Eye (tissue), 1 donor: ENCODE results near the gene MFSD6L.

Experiments used
- DNase-seq: peaks from one replicate; pipeline ENCODE4 v3.0.0-alpha.2; 2015

Gene MFSD6L

DNA sequence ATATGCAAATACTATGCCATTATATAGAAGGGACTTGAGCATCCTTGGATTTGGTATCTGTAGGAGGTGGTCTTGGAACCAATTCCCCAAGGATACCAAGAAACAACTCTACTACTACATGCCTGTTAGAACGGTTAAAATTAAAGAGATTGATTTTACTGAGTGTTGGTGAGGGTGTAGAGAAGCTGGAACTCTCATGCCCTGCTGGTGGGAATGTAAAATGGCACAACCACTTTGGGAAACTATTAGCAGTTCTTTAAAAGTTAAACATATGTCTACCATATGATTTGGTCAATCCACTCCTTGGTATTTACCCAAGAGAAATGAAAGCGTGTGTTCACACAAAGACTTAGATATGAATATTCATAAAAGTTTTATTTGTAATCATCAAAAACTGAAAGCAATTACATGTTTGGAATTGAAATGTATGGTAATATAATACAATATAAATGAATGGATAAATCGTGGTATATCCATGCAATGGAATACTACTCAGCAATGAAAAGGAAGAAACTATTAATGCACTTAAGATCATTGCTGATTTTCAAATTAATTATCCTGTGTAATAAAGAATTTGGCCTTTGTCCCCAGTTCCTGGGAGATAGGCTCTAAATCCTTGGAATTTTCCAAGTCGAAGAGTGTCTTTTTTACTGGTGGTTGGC lies 7.8 kb downstream of the MFSD6L start:
- no peak for DNase-seq

DNA sequence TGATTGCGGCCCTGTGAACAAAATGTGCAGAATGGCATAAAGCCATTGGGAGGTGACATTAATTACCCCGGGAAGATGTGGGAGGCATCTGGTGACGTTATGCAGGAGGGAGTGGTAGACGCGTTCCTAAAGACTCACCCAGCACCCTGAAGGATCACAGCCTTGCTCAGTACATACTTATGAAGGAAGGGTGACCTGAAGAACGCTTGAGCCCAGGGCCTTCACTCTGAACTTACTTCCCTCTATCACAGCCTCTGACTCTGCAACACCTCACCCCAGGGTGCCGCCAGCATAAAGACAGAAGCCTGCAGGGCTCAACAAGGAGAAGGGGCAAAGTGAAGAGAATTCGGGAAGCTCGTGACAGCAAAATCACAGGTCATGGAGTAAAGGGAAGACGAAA lies 9.4 kb downstream of the MFSD6L start:
- peak; percentile 19 for DNase-seq

DNA sequence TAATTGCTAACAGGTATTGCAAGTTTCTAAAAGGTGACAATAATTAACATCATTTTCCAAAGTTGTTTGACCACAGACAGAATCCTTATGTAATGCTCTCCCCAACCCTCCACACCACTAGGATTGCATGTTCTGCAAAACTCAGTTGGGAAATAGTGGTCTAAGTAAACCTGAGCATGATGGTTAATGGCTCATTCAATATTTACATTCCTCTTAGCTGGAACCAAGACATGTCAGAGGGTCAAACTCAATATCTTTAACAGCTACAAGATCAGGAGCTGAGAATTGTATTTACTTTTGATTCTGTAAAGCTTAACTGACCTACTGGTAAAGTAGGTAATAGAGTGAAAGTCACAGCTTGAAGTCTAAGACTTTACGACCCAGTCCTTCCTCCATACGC lies 10.2 kb downstream of the MFSD6L start:
- DNase-seq, result no peak

DNA sequence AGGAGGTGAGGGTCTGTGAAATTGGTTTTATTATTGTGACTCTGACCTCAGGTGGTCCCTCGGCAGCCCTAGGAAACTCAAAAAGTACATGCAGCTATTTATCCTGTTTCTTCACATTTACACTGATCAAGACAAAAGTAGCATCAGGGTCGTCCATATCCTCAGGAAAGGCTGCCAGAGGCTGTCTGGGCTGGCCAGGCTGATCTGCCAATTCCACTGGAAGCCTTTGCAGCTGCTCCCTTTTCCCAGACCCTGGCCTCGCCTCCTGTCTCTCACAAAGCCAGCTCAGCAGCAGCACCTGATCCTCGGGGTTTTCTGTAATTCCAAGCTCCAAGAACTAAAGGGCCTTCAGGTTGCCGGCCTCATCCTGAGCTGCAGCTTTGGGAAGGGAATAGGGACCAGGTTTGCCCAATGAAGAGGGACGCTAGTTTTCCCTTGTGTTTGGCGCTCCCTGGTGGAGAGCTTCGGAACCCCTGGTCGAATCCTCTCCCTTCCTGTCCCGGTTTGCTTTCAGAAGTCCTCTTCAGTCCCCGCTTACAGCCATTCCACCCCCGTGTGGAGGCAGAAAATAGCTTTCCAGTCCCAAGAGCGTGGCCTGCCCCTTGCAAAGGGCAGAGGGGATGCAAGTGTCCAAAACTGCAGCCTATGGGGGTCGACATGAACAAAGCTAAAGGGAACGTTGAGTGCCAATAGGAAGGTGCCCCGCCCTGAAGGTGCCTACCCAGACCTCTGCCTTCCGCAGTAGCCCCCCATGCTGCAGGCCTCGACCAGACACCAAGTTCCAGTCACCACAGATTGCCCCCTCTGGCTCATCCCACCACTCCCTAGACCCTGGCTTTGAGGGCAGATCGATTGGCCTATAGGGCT lies 13.4 kb downstream of the MFSD6L start:
- peak; percentile 91 for DNase-seq

DNA sequence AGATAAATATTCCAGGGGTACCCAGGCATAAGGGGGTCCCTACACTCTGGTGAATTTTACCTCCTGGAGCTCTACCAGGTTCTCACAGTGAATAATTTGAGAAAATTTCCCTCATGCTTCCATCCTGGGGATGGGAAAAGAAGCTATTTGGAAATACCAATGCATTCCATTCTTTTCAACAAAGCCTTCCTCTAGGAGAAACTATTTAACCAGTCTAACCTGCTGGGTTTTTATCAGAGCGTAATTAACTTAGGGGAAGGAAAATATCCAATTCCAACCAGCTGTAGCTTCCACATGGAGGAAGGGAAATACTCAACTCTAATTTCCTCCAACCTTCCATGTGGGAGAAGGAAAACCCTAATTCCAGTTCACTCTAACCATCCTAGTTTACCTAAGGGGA lies 17.0 kb downstream of the MFSD6L start:
- peak; percentile 14 for DNase-seq

DNA sequence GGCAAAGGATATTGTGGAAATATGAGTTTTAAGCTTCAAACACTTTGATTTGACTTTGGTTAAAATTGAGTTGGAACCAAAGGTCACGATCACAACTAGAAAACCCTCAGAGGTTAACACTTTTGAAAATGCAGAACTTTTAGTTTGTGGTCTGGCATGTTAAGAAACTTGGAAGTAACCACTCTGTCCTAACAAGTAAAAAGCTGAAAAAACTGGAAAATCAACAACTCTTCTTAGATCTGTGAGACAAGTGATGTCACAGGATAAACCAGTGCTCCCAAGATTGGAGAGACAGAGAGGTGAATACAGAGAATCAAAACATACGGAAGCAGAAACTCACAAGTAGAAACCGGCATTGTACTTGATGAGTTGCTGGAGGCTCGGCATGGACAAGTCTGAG lies 17.4 kb downstream of the MFSD6L start:
- DNase-seq, result peak; percentile 19

DNA sequence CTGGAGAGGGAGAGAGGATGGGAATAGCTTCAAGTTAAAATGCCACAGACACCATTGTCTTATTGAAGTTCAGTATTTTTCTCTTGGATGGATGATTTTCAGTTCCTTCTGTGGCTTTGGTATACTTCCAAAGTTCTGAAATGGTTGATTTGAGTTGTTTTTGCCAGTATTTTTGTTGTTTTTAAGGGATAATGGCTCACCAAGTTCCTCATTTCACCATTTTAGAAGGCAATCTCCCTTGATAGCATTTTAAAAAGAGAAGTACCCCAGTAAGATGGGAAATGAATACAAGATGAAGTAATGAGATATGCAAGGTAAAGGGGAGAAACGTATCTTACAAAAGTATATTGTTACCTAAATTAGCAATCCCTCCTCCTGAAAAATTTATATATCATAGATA lies 22.3 kb downstream of the MFSD6L start:
- DNase-seq, result no peak

DNA sequence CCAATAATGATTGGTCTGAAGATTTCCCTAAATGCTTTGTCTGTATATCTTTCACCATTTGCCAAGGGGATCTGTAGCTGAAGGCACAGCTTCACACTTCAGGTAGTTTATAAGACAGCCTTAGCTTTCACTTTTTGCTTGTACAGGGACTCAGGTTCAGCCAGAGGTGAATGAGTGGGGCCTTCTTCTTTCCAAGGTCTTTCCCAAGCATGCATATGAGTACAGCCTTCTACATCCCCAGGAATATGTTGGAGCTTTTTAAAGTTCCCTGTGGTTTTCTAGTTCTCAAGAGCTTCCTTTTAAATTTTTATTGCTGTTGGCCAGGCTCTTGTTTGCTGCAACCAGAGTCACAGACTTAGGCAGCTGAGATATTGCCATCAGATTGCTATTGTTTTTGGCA lies 22.9 kb downstream of the MFSD6L start:
- DNase-seq, result no peak

DNA sequence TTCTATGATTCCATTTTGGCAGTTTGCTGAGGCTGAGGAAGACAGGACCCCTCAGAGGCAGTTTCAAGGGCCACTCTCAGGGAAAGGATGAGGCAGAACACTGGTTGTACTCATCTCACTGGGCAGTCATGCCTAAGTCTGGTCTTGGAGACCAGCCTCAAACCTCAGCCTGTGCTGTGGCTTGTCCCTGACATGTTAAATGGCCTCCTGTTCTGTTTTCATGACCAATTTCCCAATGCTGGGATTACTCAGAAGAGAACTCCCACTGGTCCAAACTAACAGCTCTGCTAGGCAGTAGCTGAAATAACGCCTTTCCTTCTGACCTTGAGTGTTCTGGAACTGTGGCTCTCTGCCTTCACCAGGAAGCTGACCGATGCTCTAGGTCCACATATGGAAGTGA lies 32.4 kb downstream of the MFSD6L start:
- no peak for DNase-seq

DNA sequence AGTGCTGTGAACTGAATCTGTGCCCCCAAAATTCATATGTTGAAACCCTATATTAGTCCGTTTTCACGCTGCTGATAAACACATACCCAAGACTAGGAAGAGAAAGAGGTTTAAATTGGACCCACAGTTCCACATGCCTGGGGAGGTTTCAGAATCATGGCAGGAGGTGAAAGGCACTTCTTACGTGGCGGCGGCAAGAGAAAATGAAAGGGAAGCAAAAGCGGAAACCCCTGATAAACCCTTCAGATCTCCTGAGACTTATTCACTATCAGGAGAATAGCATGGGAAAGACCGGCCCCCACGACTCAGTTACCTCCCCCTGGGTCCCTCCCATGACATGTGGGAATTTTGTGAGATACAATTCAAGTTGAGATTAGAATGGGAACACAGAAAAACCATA lies 37.2 kb downstream of the MFSD6L start:
- DNase-seq, result no peak

DNA sequence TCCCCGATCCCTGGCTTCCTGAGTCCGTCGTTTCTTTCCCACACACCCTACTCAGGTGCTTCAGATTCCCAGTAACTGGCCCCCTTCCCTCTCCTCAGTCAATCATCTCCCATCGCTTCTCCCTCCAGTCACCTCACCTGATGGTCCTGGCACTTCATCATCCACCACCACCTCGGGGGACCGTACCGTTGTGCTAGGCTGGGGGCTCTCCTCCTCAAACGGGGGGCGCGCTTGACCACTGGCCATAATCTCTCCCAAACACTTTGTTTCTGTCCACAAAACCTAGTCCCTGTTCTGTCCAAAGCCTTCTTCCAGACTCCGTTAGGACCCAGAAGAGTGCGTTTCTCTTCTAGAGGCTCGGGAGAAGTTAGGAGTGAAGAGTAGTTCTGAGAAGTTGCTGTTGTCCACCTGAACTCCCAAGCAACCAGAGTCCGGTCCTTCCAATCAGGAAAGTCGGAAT lies 41.0 kb downstream of the MFSD6L start, which contains the start of gene SPDYE4:
Gene SPDYE4, minus strand, starts transcription at position 410 of the 460 bp plus-strand sequence. Its CDS starts 164 bp downstream, at position 246.
- DNase-seq, result no peak

DNA sequence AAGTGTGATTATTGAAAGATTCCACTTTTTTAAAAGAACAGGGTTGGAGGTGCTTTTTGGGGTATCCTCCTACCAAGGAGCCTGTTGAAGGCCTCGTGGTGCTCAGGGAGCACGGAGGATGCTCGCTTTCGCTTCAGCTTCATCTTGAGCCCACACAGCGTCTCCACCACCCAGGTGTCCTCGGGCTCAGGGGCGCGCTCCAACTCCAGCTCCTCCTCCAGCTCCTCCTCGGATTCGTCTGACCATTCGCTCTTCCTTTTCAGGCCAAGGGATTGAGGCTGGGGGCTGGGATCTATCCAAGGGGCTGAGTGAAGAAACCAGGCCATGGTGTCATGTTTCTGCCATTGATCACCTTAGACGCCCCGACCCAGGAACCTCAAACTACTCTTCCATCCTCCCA lies 42.0 kb downstream of the MFSD6L start:
- no peak for DNase-seq

DNA sequence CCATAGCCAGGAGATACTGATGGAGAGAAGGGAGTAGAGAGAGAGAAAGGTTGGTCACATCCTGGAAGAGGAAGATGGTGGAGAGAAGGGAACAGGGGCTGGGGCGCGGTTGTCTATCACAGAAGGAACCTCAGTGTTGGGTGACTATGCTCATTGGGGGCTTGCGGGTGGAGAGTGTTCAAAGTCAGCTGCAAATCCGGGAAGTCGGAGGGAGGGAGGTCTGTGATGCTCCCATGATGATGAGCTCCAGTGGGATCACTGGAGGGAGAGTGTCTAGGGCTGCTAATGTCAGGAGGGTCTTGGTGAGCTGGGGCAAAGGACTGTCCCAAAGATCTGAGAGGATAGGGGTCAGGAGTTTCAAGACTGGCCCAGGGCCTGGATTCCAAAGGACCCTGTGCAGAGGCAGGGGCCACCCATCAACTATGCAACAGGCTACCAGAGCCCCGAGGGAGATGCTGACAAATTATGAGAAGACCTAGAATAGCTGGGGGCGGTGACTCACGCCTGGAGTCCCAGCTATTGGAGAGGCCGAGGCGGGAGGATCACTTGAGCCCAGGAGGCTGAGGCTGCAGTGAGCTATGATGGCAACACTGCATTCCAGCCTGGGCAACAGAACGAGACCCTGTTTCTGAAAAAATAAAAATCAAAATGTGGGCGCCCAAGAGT lies 43.4 kb downstream of the MFSD6L start:
- DNase-seq, result no peak

DNA sequence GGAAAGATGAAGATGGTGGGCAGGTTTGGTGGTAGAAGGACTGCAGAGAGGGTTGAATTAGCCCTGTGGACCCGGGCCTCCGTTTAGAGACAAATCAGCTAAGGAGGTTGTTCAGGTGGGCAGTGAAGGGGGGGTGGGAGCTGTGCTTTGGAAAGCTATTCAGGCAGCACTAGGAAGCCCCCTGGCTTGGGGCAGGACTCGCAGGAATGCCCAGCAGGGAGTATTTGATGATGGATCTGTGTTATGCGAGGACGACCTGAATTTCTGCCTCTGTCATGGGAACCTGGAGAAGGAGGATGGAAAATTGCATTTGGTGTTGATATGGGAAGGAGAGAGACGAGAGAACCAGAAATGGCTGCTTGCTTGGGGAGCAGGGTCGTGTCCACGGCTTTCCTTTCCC lies 44.3 kb downstream of the MFSD6L start:
- no peak for DNase-seq

DNA sequence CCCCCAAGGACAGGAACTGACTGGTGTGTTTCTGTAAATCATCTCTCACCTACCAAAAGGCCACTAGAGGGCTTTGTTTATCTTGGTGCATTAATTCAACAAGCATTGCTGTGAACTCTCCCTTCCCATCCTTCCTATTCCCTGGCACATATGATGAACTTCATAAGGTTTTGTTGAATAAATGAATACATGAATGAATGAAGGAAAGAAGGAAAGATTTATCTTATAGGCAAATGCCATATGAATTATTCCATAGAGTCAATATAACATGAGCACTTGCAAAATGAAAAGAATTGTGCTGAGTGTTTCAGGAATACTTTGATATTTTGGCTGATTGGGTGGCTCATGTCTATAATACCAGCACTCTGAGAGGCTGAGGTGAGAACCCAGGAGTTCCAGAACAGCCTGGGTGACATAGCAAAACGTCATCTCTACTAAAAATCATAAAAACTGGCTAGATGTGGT lies 45.2 kb downstream of the MFSD6L start:
- no peak for DNase-seq

DNA sequence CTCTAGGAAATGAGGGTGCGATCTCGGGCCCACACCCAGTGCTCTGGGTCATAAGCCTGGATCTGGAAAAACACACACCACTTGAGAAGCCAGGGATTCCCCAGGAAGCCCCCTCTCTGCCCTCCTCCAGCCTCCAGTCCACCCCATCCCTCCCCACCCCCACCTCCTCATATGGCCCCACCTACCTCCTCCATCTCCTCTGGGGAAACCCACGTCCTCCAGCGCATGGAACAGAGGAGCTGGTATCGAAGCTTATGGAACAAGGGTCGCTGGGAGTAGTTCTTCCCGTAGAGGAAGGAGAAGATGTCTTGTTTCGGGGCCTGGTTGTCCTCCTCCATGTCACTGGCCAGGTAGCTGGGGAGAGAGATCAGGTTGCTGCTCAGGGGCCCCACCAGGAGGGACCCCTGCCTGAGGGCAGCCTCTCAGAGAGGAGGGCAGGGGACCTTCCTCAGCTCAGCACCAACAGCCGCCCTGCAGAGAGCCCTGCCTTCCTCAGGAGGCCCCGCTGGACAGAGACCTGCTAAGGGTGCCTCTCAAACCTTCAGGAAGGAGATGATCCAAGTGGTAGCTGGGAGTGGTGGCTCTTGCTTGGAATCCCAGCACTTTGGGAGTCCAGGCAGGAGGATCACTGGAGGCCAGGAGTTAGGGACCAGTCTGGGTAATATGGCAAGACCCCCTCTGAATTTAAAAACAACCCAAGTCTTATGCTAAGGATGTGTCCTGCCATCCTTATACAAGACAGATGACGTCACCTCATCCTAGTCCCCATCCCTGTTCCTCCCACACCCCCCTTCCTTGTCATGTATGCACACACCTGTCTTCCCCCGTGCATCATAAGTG lies 45.8 kb downstream of the MFSD6L start:
- DNase-seq, result no peak

DNA sequence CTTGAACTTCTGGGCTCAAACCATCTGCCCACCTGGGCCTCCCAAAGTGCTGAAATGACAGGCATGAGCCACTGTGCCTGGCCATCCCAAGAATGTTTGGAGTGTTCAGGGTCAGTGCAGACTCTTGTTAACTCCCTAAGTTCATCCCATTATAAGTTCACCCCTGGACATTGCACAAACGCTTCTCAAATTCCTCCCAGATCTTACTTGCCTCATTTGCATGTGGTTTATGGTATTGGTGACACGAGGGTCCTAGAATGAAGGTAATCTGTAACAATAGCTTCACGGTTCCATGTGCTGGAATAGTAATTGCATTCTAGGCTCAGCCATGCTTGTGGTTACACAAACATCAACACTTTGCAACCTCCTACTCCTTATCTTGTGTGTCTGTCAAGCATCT lies 49.5 kb downstream of the MFSD6L start:
- DNase-seq, result no peak

DNA sequence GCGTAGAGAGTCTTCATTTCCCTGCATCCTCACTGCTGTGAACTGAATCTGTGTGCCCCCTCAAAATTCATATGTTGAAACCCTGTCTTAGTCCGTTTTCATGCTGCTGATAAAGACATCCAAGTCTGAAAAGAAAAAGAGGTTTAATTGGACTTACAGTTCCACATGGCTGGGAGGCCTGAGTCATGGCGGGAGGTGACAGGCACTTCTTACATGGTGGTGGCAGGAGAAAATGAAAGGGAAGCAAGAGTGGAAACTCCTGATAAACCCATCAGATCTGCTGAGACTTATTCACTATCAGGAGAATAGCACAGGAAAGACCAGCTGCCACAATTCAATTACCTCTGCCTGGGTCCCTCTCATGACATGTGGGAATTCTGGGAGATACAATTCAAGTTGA lies 51.4 kb downstream of the MFSD6L start:
- no peak for DNase-seq
